ENCODE data around the gene ABCA1. TPM values are rescaled to one million over a fixed set of nuclear protein-coding genes. Genes with fewer than 3 reads are reported as not detected.

ABCA1 gene
- total RNA-seq, 1 donor from 2014 or later: 48.2 TPM

DNA sequence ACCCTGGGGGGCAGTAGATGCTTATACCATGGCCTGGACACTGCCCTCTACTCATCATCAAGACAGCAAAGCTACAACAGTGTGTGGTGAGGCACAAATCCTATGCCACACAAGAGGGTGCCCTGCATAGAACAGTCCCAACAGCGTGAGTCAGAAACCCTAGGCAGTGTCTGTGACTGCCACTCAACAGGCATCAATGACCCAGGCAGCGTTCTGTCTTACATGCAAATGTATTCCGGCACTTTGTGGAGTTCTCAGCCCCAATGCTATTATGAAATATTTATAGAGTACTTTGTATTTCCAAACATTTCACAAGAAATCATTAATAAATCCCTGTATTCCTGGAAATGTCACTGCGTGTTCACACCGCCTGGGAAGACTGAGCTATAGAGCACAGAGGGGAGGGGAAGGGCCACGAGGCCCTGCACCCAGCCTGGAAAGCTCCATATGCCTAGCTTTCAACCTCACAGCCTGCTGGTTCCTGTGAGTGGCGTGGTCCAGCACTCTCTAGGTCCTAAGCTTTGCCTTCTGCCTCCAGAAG, 86.3 kb downstream of the ABCA1 start:
- no peak for DNase-seq (ENCODE audit: low read depth)

DNA sequence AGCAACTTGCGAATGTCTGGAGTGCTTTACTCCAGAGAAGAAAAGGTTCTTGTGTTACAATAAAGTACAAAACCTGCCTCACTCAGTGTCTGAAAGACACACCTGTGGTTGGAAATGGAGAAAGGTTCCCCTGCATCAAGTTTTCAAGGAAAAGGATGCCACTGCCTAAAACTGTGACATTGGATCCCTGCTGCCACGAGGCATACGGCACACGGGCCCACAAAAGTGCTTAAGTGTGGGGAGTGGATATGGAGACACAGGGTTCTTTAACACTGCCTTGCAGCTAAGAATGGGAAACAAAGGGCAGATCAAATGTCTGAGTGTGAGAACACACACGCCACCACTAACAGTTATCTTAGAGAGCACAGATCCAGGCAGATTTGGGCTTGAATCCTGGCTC, 89.0 kb downstream of the ABCA1 start:
- no peak for DNase-seq (ENCODE audit: low read depth)

DNA sequence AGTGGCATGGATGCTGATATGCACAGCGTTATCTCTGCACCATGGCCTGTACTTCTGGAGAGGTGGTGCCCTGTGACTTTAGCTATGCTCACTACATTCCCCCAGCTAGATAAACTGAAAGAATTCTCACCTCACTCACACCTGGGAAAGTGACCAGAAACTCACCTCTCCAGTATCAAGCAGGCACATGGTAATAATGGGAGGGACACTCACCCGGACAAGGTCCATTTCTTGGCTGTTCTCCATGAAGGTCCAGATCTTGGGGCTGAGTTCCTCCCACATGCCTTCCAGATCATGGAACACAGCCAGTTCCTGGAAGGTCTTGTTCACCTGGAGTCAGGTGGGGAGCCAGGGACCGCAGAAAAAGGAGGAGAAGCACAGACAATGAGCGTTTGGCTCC, 91.2 kb downstream of the ABCA1 start:
- DNase-seq (ENCODE audit: low read depth): no peak

DNA sequence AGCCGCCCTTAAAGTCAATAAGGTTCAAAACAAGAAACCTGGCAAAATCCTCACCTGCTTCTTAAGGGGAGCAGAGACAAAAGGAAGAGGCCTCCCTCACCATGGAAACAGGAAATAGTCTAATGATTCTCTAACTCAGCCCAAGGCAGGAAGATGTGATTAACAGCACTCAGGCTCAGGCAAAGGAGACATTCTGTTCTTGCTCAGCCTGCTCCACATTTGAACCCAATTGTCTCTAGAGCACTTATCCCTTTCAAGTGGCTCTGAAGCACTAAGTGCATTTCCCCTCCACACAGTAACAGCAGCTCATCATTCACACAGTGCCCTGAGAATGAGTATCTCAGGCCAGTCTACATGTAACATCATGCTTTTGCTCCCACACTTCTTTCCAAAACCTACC, 91.7 kb downstream of the ABCA1 start:
- peak; percentile 44 for DNase-seq (ENCODE audit: low read depth)

DNA sequence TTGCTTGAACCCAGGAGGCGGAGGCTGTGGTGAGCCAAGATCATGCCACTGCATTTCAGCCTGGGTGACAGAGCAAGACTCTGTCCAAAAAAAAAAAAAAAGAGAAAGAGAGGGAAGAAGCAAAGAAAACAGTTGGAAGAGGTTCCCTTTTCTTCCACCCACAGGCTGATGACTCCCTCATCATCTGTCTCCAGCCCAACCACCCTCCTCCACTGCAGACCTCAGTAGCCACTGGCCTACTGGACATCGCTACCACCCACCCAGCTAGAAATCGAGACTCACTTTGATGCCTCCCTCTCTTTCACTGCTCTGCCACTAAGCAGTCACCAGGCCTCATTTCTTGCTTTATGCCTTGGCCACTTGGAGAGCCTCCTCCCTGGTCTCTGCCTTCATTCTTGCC, 92.8 kb downstream of the ABCA1 start:
- no peak for DNase-seq (ENCODE audit: low read depth)

DNA sequence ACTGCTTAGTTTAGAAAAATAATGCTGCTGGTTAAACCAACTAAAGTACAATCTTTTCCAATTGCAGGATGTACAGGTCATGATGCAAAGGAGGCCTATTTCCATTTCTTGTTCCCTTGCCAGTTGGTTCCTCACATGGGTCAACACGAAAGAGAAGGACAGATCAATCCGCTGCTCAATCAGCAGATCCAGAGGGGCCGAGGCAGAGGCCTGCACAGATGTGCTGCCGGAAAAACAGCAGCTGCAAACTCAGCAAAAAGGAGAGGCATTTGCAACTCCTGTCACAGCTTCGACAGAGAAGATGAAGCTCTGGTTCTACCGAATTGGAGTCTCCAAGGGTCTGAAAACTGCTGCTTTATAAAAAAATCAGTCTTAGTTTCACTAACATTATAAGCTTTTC, 94.3 kb downstream of the ABCA1 start:
- no peak for DNase-seq (ENCODE audit: low read depth)

DNA sequence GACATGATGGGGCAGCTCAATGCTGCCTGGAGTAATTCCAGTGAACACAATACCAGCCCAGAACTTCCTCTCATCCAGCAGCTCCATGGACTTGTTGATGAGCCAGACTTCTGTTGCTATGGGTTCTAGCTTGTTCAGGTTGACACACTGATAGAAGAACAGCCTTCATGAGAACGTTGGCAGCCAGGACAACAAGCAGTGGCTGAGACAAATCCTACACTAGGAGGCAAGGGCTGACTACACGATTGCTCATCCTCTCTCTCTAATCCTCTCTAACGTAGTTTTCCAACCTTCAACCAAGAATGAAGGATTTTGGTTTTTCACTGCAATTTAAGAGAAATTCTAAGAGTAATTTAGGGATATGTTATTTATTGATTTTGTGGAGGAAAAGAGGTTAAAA, 96.3 kb downstream of the ABCA1 start:
- no peak for DNase-seq (ENCODE audit: low read depth)

DNA sequence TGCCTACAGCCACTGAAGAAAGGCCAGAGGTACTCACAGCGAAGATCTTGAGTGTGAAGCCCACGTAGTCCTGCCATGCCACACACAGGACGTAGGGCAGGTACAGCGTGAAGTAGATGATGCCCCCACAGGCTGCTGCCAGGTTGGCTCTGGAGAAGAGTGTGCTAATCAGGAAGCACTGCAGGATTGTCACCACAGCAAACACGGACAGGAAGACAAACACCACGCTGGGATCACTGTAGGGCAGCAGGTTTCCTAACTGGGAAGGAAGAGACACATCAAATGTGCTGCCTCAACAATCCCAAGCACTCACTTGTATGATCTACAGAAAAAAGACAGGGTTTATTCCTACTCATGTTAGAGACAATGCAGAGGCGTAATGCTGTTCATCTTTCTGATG, 101.0 kb downstream of the ABCA1 start:
- no peak for DNase-seq (ENCODE audit: low read depth)

DNA sequence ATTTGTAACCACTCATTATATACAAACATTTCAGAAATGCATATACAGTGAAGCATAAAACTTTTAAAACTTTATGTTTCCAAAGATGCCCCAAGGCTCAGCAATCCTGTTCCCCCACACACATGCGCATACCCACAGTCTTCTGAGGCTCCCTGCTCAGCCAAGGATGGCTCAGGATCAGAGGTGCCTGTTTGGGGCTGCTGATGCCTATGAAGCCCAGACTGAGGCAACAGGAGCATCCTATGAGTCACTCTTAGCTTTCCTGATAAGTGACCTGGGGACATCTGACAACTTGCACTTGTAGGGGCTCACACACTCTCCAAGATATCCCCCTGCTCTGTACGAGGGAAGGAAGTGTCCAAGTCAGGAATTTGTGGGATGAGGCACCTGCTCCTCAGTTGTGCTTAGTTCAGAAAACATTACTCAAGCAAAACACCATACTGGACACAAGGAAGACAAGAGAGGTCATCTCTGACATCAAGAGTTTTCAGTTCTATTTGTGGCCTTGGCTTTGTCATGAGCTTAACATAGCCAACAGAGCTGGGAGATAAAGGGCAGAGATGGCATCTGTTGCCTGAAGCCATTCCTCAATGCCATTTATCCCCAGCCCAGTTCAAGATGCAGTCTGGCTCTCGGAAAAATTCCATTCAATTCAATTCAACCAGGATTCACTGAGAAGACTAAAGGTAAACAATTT, 101.7 kb downstream of the ABCA1 start:
- DNase-seq (ENCODE audit: low read depth): no peak

DNA sequence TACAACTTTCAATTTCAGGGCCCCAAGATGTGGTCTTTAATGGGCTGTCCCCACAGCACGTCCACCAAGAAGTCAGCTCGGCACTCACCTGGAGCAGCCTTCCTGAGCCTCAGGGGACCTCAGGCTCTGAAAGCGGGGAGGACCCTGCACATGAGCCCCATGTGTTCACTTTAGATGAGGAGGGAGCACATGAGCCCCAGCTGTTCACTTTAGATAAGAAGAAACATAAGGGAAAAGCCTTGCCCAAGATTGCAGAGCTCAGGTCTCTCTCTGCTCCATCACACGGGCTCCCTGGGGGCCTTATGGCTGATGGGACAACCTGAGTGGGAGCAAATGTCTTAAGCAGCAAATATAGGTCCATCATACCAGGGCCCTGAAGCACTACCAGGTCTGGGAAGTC, 107.6 kb downstream of the ABCA1 start:
- DNase-seq (ENCODE audit: low read depth): no peak

DNA sequence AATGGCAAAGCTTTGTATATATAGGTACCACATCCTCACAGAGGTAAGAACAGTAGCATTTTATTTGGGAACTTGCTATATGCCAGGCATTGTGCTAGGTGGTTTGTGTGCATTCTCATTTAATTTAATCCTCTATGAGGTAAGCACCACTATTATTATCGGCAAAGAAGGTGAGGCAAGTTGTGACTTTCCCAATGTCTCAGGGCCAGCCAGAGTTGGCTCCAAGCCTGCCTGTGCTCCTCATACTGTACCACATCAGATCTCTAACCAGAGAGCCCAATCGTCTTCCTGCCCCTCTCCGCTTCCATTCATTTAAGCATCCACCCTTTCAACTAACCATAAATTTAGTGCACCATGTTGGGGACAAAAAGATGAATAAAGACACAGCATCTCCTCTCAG, 108.9 kb downstream of the ABCA1 start:
- DNase-seq (ENCODE audit: low read depth): no peak

DNA sequence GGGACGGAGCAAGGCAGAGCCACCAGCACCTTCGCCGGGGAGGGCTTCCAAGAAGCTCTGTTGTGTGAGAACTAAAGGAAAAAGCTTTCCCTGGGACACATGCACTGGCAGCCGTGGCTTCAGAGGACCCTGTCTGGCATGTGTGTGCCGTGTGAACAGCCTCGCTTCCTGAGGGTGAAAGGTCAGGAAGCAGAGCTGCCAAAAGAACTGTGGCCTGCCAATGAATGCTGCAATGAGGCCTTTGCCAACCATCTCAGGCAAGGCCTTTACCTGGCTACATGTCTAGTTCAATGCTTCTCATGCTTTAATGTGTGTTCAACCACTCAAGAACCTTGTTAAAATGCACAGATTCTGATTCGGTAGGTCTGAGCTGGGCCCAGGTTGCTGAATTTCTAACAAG, 110.5 kb downstream of the ABCA1 start:
- no peak for DNase-seq (ENCODE audit: low read depth)

DNA sequence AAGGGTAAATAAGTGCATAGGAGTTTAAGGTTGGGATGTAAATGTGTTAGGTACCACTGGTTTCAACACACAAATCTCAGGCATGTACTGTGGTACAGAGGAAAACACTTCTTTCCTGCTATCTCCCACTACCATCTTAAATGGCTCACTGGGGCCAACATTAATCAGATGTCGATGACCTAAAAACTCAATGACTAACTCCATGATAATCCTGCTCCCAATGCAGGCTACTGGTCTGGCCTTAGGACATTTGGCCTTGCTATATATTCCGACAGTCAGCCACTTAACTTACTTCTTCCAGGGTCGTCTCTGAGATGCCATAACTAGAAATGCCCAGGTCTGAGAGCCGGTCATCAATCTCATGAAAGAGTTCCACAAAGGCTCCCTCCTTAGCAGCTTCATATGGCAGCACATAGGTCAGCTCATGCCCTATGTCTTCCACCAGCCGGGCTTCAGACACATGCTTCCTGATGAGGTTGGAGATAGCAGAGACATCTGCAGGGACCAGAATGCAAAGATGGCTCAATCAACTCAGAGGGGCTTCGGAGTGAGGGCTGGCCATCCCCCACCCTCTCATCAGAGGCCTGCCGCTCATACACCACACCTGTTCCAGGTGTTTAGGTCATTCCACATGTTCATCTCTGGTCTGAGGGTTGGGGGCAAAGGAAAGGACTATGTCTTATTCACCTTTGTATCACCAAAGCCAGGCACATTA, 111.9 kb downstream of the ABCA1 start:
- DNase-seq (ENCODE audit: low read depth): no peak

DNA sequence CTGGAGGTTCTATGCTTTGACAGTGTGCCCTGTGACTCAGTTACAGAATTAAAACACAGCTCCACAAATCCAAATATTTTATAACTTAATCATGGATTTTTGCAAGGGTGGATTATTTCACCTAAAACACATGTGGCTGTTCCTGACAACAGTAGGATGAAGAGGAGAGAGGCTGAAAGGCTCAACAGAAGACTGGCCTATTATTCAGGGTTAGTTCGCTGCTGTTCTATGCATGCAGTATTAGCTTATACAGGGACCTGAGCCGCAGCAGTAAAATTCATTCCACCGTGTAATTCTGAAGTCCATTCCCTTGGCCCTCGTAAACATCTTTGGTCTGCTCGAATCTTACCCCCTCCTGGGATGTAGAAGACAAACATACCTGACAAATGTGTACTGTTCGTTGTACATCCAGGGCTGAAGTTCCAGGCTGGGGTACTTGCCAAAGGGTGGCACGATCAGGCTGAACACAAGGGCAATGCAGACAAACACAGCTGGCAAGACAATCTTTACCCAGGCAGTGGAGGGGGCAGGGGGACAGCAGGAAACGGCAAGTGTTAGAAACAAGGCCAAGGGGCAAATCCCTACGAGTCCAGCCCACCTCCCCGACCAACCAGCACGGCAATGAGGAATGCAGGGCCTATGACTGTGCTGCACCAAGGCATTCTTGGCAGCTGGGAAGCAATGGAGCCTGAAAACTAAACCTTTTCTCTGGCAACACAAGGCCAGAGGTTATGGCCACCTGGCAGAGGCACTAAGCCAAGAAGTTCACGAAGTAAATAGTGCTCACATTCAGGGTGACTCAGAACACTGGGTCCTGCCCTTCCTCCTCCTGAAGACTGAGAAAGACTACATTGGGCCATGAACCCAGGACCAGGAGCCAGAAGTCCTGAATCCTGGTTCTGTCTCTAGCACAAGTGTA, 117.3 kb downstream of the ABCA1 start:
- DNase-seq (ENCODE audit: low read depth): peak; percentile 100

DNA sequence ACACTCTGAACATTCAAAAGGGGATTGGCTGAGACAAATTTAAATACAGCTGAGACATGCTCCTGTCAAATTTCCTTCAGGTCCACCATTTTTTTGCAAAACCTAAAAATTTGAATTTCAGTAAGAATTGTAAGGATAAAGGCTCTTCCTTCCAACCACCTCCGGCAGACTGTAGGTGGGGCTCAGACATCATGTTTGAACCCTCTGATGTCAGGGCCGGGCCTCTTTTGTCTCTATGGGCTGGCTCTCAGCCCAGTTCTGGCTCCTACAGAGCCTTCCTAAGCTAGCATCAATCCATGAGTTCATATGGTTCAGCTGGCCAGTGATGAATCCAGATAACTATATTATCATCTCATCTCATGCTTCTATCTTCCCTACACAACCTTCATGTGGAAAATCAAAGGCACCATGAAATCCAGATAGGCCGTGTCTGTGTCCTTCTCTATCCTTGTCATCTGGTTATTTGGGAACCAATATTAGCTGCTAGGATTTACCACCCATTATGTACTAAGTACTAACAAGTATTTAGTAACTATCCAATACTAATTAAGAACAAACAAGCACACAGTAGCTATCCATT, 119.8 kb downstream of the ABCA1 start:
- DNase-seq (ENCODE audit: low read depth): peak; percentile 31

DNA sequence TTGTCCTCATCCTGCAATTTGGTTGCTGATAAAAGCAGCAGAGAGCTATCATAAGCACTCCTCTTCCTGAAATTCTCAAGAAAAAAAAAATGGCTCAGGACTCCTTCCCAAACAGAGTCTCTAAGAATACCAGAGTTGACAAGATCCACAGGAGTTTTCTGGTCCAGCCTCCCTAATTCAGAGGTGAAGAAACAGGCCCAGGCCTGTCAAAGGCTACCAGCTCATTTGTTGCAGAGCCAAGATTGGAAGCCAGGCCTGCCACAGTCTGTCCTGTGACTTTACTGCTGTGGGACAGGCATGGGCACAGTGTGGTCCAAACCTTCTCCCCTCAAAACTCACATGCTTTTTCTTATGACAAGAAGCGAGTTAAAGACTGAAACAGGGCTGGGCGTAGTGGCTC, 122.5 kb downstream of the ABCA1 start:
- no peak for DNase-seq (ENCODE audit: low read depth)

DNA sequence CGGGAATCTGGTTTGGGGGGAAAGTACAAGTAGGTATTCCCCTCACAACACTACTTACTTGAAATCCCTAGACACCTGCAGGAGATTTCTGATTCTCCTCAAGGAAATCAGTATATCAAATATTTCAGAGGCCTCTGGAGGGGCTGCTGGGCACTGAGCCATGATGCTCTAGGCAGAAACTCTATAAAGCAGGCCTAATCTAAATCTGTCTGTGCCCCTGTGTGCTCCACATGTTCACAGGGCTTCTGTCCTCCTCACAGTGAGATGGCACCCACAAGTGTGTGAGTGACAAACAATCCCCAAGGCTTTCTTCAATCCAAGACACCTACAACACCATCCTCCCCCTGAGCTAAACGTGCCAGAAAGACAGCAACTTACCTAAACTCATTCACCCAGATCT, 125.0 kb downstream of the ABCA1 start:
- no peak for DNase-seq (ENCODE audit: low read depth)

DNA sequence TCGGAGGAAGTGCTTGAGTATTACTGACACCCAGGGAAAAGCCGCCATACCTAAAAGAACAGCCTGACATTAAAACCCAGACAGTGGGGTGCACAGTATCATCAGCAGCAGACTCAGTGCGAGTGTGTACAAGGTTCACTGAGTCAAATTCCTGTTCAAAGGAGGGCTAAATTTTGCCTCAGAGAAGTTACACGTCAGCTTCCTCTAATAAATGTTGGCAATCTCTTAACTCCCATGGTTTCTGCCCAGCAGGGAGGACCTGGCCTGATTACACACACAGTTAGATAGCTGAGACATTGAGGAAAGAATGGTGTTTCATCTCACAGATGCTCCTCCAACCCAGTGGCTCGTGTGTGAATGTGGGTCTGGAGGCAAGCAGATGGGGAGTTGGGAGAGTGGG, 125.8 kb downstream of the ABCA1 start:
- DNase-seq (ENCODE audit: low read depth): no peak

DNA sequence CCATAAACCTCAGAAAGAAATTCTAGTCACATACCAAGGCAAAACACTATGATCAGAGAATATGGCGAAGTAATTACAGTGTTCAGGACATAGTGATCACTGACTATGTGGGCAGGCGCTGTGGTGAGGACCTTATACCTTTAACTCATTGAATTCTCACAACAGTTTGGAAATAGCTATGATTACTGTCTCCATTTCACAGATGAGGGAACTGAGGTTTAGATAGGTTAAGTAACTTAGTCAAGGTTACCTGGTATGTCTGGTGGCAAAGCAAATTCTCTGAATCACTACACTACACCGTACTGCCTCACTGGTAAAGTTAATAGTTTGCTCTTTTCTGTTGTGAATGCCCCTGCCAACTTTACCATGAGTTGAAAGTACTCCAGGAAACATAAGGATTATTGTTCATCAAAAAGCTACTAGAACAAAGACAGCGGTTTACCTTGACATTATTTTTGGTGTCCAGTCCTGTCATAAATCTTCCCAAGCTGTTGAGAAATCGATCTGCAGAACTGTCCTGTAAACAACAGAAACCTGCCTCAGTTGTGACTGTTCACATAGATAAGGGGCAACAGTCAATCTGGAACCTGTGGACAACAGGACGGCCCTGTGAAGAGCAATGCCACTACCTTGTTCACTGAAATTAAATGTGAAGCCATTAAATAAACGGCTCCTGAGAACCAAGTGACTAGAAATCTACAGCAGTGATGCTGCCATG, 127.7 kb downstream of the ABCA1 start:
- no peak for DNase-seq (ENCODE audit: low read depth)

DNA sequence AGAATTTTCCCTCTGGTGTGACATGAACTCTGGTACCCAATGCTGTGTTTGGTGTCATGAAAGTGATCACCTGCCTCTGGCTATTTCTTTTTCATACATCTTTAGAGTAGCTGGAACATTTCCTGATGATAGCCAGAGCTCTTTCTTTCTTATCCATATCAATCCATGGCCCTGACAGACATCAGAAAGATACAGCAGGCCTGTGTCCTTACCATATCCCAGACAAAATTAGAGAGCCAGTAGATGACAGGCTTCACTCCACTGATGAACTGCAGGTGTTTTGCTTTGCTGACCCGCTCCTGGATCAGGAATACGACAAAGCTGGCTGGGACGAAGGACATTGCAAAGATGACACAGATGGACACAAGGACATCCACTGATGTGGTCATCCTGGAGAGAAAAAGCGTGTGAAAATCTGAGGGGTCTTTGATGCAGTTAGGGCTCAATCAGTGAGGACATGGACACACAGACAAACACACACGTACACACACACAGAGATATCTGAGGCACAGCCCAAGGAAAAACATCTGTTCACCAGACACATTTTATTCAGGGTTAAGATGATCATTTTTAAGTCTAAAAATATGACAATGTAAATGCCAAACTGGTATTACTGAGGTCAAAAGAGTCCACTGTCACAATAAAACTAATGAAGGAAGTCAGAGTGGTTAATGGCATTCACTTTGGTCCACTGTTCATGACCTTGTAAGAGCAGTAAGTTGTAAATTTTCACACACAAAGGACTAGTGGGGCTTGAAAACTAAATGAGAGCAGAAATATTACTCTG, 129.6 kb downstream of the ABCA1 start:
- DNase-seq (ENCODE audit: low read depth): no peak

DNA sequence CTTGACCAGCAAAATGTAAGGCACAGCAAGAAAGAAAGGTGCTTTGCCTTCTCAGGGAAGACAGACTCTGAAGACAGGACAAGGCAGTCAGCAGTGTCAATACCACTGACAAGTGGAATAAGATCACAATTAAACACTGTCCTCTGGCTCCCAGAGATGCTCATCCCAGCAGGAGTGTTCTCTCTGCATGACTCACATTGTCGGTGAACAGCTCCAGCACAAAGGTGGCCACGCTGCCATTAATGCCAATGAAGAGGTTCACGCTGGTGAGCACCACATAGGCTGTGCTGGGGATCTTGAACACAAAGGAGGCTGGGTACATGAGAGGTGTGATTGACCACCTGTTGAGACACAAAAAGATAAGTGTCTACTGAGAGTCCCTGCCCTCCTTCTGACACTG, 132.1 kb downstream of the ABCA1 start:
- DNase-seq (ENCODE audit: low read depth): no peak
